LNCaP clone FGC (cell line): Measurements from ENCODE around the gene MLX.

Source experiments
- DNase-seq: peaks from one replicate; pipeline ENCODE4 v3.0.0-alpha.2; 2011; ENCODE audit warnings: low read depth
- H3K4me3 ChIP-seq: 2 replicates; pipeline ENCODE4 v1.5.1; 2011; ENCODE audit warnings: mild to moderate bottlenecking, low read depth, low read length, control low read depth
- CTCF ChIP-seq: IDR thresholded peaks from 2 replicates; pipeline ENCODE4 v1.5.1; 2012; ENCODE audit warnings: mild to moderate bottlenecking; ENCODE audit not compliant: control insufficient read depth, insufficient read depth; ENCODE audit errors: extremely low read depth

Gene MLX

GRCh38 chr17:42577140-42577531 lies 10.2 kb downstream of the MLX start:
- H3K4me3 ChIP-seq = peak overlapping the region; percentile 75
- no peak for TF ChIP-seq CTCF
- DNase-seq = no peak

GRCh38 chr17:42577532-42578281 lies 10.8 kb downstream of the MLX start, which contains the start of gene PSMC3IP:
Gene PSMC3IP, minus strand, starts transcription at chr17:42577729. Its CDS starts 43 bp downstream, at chr17:42577686.
- H3K4me3 ChIP-seq = peak within 1 kb of the TSS; percentile 75
- peak; percentile 41 for TF ChIP-seq CTCF
- DNase-seq = peak; percentile 81

- TF ChIP-seq CTCF = peak; percentile 79
- peak overlapping the region; percentile 75 for H3K4me3 ChIP-seq
- no peak for DNase-seq
Measured at GRCh38 chr17:42578282-42578869, 11.5 kb downstream of the MLX start.

- no peak for TF ChIP-seq CTCF
- H3K4me3 ChIP-seq = no peak overlapping the region
- DNase-seq = no peak
Measured at GRCh38 chr17:42579794-42580551, 13.1 kb downstream of the MLX start.

- no peak for TF ChIP-seq CTCF
- no peak overlapping the region for H3K4me3 ChIP-seq
- no peak for DNase-seq
Measured at GRCh38 chr17:42581744-42582270, 14.9 kb downstream of the MLX start.

GRCh38 chr17:42584880-42585279 lies 18.0 kb downstream of the MLX start:
- DNase-seq = no peak
- no peak for TF ChIP-seq CTCF
- H3K4me3 ChIP-seq = no peak overlapping the region
